K562 (cell line): Measurements from ENCODE around the gene HBQ1. TPM values are rescaled to one million over a fixed set of nuclear protein-coding genes. Genes with fewer than 3 reads are reported as not detected.
A peak's percentile ranks its signal among the peaks of the same experiment; 100 is the strongest.

Source experiments
- COPS2 ChIP-seq: fragments of 450-650 bp; conservative IDR thresholded peaks from 2 replicates; pipeline ENCODE4 v1.6.1; 2016; ENCODE audit warnings: mild to moderate bottlenecking, moderate library complexity
- CREB3 ChIP-seq: fragments of 450-650 bp; conservative IDR thresholded peaks from 2 replicates; pipeline ENCODE4 v1.6.1; 2016; ENCODE audit warnings: missing genetic modification characterization, low read depth, mild to moderate bottlenecking, missing compliant biosample characterization, moderate library complexity
- EP400 ChIP-seq: fragments of 450-650 bp; IDR thresholded peaks from 2 replicates; pipeline ENCODE4 v1.6.1; 2017; ENCODE audit warnings: antibody characterized with exemption, mild to moderate bottlenecking, moderate library complexity
- HBP1 ChIP-seq: fragments of 450-650 bp; formaldehyde crosslinking; IDR thresholded peaks from 2 replicates; pipeline ENCODE4 v1.4.0; 2022; ENCODE audit warnings: missing genetic modification characterization
- LCOR ChIP-seq: sonication (generic); formaldehyde crosslinking; IDR thresholded peaks from 2 replicates; pipeline ENCODE4 v1.8.0; 2022; ENCODE audit warnings: mild to moderate bottlenecking, missing genetic modification reagents
- MAFG ChIP-seq: fragments of 450-650 bp; conservative IDR thresholded peaks from 2 replicates; pipeline ENCODE4 v1.6.1; 2016; ENCODE audit warnings: missing genetic modification characterization, missing compliant biosample characterization
- NFIC ChIP-seq: fragments of 450-650 bp; IDR thresholded peaks from 2 replicates; pipeline ENCODE4 v1.6.1; 2017; ENCODE audit warnings: mild to moderate bottlenecking, inconsistent platforms
- PRDM10 ChIP-seq: fragments of 450-650 bp; IDR thresholded peaks from 2 replicates; pipeline ENCODE4 v1.6.1; 2018; ENCODE audit not compliant: partially characterized antibody
- SNIP1 ChIP-seq: fragments of 450-650 bp; IDR thresholded peaks from 2 replicates; pipeline ENCODE4 v1.7.1; 2017; ENCODE audit warnings: low read depth, mild to moderate bottlenecking
- STAT6 ChIP-seq: sonication (generic); formaldehyde crosslinking; IDR thresholded peaks from 2 replicates; pipeline ENCODE4 v1.8.1; 2023; ENCODE audit warnings: mild to moderate bottlenecking, missing genetic modification reagents
- TCFL5 ChIP-seq: fragments of 250-450 bp; sonication (Bioruptor Pico); conservative IDR thresholded peaks from 2 replicates; pipeline ENCODE4 v1.6.1; 2021; ENCODE audit warnings: mild to moderate bottlenecking, moderate library complexity, matching md5 sums
- THRA ChIP-seq: fragments of 450-650 bp; IDR thresholded peaks from 2 replicates; pipeline ENCODE4 v1.6.1; 2017; ENCODE audit warnings: mild to moderate bottlenecking, moderate library complexity
- ZNF253 ChIP-seq: fragments of 250-450 bp; sonication (Bioruptor Pico); conservative IDR thresholded peaks from 2 replicates; pipeline ENCODE4 v1.6.1; 2021; ENCODE audit warnings: mild to moderate bottlenecking
- ZNF445 ChIP-seq: fragments of 250-450 bp; sonication (Bioruptor Pico); IDR thresholded peaks from 2 replicates; pipeline ENCODE4 v1.4.0; 2020; ENCODE audit warnings: low read depth, mild to moderate bottlenecking, moderate library complexity
- ZNF586 ChIP-seq: fragments of 450-650 bp; formaldehyde crosslinking; conservative IDR thresholded peaks from 2 replicates; pipeline ENCODE4 v1.4.0; 2020; ENCODE audit warnings: mild to moderate bottlenecking, moderate library complexity
- polyA plus RNA-seq, 8 experiments: library from polyadenylated mRNA; depleted of rRNA in 4 of 8; stranded (reverse) in 5 of 8; unstranded in 3 of 8; fragments of >200 nt; fragmentation: Nextera tagmentation in 2 of 8; fragmentation: Illumina TruSeq in 1 of 8; extraction: Ambion mirVana in 2 of 8; extraction: Trizol in 1 of 8; gene quantifications; 2 replicates each; pipeline versions ENCODE4 v1.2.1 to v1.2.3, GENCODE V29; 2011 to 2014; ENCODE audit warnings: inconsistent platforms in 1 of 8, missing spikeins in 1 of 8
- total RNA-seq, 7 experiments: library from RNA; depleted of rRNA in 6 of 7; stranded (reverse); fragments of >200 nt in 6 of 7; fragmentation: Illumina TruSeq in 2 of 7; extraction: Trizol in 2 of 7; gene quantifications; 2 replicates each; pipeline versions ENCODE4 v1.2.1 to v1.2.3, GENCODE V29; 2011 to 2021; ENCODE audit warnings: low replicate concordance in 1 of 7

HBQ1 gene
- total and polyA plus RNA-seq, 9 of the 15 experiments (the other 6 are each of a cell fraction or from before 2014, with no cell fraction given): 2.3 to 190 (median 19.8) TPM

GRCh38 chr16:180681-181564 lies 664 bp downstream of the HBQ1 start (continued):
- TF ChIP-seq STAT6 (no peak; the same call in 1 of the 2 replicates), COPS2 (no peak), PRDM10 (peak; percentile 9), TCFL5 (CRISPR knock-in tag) (no peak), ZNF253 (no peak), SNIP1 (no peak), EP400 (peak; percentile 88; the same call in 1 of the 2 replicates), CREB3 (tag) (peak; percentile 47; the same call in 1 of the 2 replicates), ZNF586 (CRISPR knock-in tag) (no peak), LCOR (CRISPR knock-in tag) (peak; percentile 98), NFIC (peak; percentile 30), THRA (no peak), HBP1 (CRISPR knock-in tag) (no peak), ZNF445 (CRISPR knock-in tag) (no peak), MAFG (tag) (no peak)
